PC-3 (cell line): ENCODE data around the gene DENND4C.

Source experiments
- CTCF ChIP-seq: fragments of 300-600 bp; sonication (generic); conservative IDR thresholded peaks from 2 replicates; pipeline ENCODE4 v1.5.1; 2017; ENCODE audit warnings: antibody characterized with exemption, low read depth, mild to moderate bottlenecking, low read length
- EZH2 ChIP-seq: fragments of 300-600 bp; sonication (generic); IDR thresholded peaks from one replicate; pipeline ENCODE4 v1.6.1; 2017; ENCODE audit warnings: antibody characterized with exemption, mild to moderate bottlenecking, low read length; ENCODE audit not compliant: unreplicated experiment
- EZH2phosphoT487 ChIP-seq: fragments of 300-600 bp; sonication (generic); IDR thresholded peaks from 2 replicates; pipeline ENCODE4 v1.6.1; 2018; ENCODE audit warnings: mild to moderate bottlenecking, antibody characterized with exemption, low read length, borderline replicate concordance

- TF ChIP-seq CTCF (no peak), EZH2 (no peak), EZH2phosphoT487 (no peak)
These were observed 83.1 kb downstream of the DENND4C start for GRCh38 chr9:19313573-19313972.
